Urinary bladder (tissue), 4 donors: ENCODE data around the gene CYTH4. TPM values are rescaled to one million over a fixed set of nuclear protein-coding genes. Genes with fewer than 3 reads are reported as not detected.

Experiments
- DNase-seq: peaks from one replicate; pipeline ENCODE4 v3.0.0-alpha.2; 2015; ENCODE audit errors: extremely low spot score
- H3K27ac ChIP-seq: one replicate; pipeline ENCODE4 v1.5.1; 2013; ENCODE audit warnings: low read depth, mild to moderate bottlenecking, moderate library complexity
- H3K36me3 ChIP-seq: one replicate; pipeline ENCODE4 v1.6.1; 2013; ENCODE audit warnings: mild to moderate bottlenecking, moderate library complexity; ENCODE audit not compliant: insufficient read depth
- H3K4me1 ChIP-seq: one replicate; pipeline ENCODE4 v1.6.1; 2013; ENCODE audit warnings: mild to moderate bottlenecking, moderate library complexity; ENCODE audit not compliant: insufficient read depth
- H3K4me3 ChIP-seq: one replicate; pipeline ENCODE4 v1.5.1; 2013; ENCODE audit warnings: low read depth, low read length
- WGBS: extraction: QIAGEN DNeasy Blood & Tissue Kit; methylation state at CpG from one replicate; pipeline ENCODE4 v1.1.7; 2013; 5-methylcytosine and 5-hydroxymethylcytosine counted together
- polyA plus RNA-seq: library from polyadenylated mRNA; stranded (reverse); fragments of 200-250 nt; gene quantifications from one replicate; pipeline ENCODE4 v1.2.3, GENCODE V29; 2013
- total RNA-seq: library from RNA; depleted of rRNA; stranded (reverse); fragments of >200 nt; gene quantifications from one replicate; pipeline ENCODE4 v1.2.3, GENCODE V29; 2014
- donor health status: healthy with polysubstance abuse.
- donor health status: healthy.

Gene CYTH4
- total and polyA plus RNA-seq, 2 donors, result 5.2 to 10.8 TPM

DNA sequence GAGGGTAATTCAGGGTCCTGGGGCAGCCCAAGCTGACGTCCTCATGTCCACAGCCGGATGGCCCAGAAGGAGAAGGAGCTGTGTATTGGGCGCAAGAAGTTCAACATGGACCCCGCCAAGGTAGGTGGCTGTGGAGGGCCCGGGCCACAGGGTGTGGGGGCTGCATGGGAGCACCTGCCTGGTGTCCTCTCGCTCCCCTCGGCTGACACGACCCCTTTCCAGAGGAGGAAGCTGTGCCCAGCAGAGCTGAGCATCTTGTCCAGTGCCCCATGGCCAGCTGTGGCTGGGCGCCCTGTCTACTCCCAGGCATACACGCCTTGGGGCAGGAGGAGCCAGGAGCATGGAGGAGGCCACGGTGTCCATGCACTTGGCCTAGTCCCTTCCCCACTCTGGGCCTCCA is 13.6 kb downstream of the CYTH4 start:
- DNase-seq, result no peak
- 87% methylated on average over 11 of the region's 11 CpGs for WGBS
- Histone ChIP-seq H3K4me1 (no peaks in the 10 kb centered on the region), H3K36me3 (no peaks in the 10 kb centered on the region), H3K27ac (no peak overlapping the region), H3K4me3 (no peak overlapping the region)

DNA sequence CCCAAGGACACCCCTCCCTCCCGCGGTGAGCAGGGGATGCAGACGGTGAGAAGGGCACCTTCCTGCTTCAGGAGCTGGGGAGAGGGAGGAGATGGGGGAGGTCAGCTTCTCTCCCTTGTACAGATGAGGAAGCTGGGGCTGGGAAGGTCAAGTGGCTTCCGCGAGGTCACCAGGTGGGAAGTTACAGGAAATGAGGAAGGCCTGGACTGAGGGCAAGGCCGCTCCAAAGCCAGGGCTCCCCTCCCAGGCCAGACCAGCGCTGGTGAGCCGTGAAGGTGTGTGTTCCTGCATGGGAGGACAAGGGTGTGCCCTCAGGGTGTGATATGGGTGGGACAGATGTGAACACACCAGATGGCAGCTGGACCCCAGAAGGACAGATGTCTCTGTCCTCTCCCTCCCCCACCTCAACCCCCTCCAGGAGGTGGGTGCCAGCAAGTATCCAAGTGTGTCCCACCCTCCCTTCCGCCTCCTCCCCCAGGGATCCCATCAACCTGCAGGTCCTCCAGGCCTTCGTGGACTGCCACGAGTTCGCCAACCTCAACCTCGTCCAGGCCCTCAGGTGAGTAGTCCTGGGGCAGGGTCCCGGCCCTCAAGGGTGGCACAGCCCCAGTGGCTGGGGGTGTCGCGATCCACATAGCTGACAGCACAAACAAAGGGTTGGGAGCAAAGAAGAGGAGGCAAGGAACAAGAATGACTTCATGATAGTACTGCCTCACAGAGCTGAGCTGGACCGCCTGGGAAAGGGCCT is 16.6 kb downstream of the CYTH4 start:
- 80% methylated on average over 17 of the region's 17 CpGs for WGBS
- no peak overlapping the region for H3K27ac ChIP-seq
- no peak for DNase-seq
- no peaks in the 10 kb centered on the region for H3K4me1 ChIP-seq
- H3K4me3 ChIP-seq, result no peak overlapping the region
- H3K36me3 ChIP-seq, result no peaks in the 10 kb centered on the region

DNA sequence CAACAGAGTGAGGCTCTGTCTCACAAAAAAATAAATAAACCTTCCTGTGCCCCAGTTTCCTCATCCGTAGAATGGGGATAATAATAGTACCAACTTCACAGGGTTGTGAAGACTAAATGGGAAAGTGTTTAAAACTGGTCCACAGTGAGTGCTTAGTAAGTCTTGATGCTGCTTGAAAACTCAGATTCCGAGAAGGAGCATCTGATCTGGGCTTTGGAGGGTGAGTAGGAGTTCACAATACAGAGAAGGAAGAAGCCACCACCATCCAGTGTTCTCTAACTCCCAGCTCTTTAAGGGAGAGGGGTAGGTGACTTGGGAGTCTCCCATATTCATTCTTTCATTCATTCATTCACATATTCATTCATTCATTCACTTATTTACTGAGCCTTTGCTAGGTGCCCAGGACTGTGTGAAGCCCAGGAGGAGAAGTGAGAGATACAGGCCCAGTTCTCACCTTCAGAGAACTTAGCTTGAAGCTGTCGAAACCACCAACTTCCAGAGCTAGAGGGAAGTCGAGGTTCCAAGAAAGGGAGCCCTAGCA is 17.7 kb downstream of the CYTH4 start:
- H3K4me3 ChIP-seq, result no peak overlapping the region
- no peak overlapping the region for H3K27ac ChIP-seq
- 88% methylated on average over 4 of the region's 4 CpGs for WGBS
- no peaks in the 10 kb centered on the region for H3K4me1 ChIP-seq
- DNase-seq, result no peak
- no peaks in the 10 kb centered on the region for H3K36me3 ChIP-seq

DNA sequence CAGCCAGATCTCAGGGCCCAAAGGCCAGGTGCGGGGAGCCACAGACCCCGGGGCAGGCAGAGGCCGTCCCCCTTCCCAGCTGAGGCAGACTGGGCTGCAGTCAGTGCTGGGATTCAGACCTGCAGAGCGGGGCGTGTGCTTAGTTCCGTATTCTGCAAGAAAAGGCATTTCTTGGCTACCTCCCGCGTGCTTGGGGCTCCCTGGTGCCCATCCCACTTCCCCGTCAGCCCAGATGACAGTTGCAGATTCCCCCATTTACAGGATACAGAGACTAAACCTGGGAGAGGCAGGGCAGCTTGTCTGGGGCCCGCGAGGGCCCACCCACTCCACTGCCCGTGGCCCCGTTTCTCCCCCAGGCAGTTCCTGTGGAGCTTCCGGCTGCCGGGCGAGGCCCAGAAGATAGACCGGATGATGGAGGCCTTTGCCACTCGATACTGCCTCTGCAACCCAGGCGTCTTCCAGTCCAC is 18.3 kb downstream of the CYTH4 start:
- H3K4me1 ChIP-seq, result no peaks in the 10 kb centered on the region
- no peak for DNase-seq
- H3K27ac ChIP-seq, result no peak overlapping the region
- H3K36me3 ChIP-seq, result no peaks in the 10 kb centered on the region
- WGBS, result 64% methylated on average over 19 of the region's 19 CpGs
- H3K4me3 ChIP-seq, result no peak overlapping the region

DNA sequence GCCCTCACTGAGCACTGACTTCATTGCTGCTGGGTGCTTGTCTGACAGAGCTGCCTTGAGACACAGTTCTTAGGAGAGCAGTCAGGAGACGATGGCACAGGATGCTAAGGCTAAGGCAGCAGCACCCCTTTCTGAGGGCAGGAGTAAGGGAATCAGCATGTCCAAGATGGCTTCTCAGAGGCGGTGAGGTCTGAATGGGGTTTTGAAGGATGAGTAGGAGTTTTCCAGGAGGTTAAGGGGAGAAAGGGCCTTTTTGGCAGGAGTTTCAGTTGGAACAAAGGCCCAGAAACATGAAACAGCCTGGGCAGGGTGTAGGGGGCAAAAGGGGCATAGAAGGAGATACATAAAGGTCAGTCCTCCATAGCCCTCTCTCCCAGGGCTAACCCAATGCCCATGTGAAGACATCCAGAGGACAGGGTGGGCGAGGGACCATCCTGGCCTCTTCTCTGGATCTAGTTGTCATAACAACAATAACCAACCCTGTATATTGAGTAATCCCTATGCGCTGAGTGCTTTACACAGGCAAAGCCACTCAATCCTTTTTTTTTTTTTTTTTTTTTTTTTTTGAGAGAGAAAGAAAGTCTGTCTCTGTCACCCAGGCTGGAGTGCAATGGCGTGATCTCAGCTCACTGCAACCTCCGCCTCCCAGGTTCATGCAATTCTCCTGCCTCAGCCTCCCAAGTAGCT is 19.0 kb downstream of the CYTH4 start:
- Histone ChIP-seq H3K4me3 (no peak overlapping the region), H3K36me3 (no peaks in the 10 kb centered on the region), H3K27ac (no peak overlapping the region), H3K4me1 (no peaks in the 10 kb centered on the region)
- 90% methylated on average over 6 of the region's 6 CpGs for WGBS
- no peak for DNase-seq

DNA sequence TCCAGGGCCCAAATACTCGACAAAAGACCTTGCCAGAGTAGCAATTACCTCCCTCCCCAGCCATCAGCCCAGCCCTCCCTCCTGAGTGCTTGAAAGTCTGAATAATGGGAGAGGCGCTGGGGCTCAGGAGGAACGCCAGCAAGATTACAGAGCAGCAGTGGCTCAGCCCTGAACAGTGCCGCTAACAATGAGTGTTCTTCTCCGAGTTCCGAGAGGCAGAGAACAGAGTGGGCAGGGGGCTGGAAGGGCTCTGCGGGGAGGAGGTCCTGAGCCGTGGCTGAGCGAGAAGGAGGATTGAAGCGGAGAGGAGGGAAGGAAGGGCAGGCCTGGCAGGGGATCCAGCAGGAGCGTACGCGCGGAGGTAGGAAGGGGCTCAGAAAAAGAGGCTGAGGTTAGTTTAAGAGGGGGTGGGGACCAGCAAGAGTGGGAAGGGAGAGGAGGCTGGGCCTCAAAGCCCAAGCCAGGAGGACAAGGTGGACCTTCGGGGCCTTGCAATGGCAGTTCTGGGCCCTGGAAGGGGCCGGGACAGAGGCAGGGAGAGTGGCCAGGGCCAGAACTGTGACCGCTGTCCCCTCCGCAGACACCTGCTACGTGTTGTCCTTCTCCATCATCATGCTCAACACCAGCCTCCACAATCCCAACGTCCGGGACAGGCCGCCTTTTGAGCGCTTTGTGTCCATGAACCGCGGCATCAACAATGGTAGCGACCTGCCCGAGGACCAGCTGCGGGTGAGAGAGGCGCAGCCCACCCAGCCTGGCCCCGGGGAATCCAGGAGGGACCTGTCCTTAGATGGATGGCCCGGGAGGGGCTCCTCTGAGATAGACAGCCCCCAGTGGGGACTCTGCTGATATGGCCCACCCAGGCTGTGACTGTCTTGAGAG is 20.6 kb downstream of the CYTH4 start:
- H3K36me3 ChIP-seq, result no peaks in the 10 kb centered on the region
- no peaks in the 10 kb centered on the region for H3K4me1 ChIP-seq
- 82% methylated on average over 31 of the region's 31 CpGs for WGBS
- DNase-seq, result no peak
- H3K4me3 ChIP-seq, result no peak overlapping the region
- no peak overlapping the region for H3K27ac ChIP-seq

DNA sequence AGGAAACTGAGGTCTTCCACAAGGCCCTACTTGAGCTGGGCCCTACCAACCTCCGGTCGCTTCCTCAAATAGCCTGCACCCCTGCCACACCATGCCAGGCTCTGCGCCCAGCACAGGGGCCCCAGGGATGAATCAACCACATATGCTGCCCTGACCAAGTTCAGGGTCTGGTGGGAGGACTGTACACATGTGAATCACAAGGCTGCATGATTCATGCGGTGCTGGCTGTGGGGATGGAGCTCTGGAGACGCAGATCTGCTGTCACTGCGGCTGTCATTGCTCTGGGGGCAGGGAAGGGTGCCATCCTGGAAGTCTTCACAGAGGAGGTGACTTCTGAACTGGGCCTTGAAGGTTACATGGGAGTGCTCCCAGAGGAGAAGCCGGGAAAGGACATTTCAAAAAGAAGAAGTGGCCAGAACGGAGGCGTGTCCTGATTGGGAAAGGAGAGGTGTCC is 21.5 kb downstream of the CYTH4 start:
- WGBS, result 80% methylated on average over 9 of the region's 9 CpGs
- H3K27ac ChIP-seq, result no peak overlapping the region
- no peak overlapping the region for H3K4me3 ChIP-seq
- H3K4me1 ChIP-seq, result no peaks in the 10 kb centered on the region
- no peak for DNase-seq
- no peaks in the 10 kb centered on the region for H3K36me3 ChIP-seq

DNA sequence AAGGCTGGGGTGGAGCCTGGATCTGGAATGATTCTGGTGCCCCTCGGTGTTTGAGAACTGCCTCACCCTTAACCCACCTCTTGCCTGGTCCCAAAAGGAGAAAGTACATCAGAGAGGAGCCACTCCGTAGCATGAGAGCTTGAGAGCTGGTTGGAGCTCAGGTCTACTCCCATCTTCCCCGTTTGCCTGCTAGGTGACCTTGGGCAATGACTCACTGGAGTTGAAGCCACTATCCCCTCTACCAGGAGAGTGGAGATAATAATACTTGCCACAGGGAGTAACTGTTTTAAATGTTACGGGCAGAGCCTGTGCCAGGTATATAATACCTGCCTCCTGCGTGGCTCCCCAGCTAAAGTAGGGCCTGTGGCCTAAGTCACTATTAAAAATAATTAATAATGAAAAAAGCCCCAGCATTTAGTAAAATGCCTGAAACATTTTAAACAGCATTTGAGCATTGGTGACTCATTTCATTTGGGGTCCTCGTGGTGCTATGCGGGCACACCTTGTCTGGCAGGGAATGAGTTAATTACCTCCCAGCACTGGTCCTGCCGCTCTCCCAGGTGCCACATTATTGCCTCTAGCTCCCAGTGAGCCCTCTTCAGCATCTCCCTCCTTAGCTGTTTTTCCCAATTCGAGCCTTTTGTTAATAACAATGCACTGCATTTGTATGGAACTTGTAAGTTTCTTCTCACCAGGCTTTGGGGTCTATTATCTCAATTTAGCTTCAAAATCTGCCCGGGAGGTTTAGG is 22.5 kb downstream of the CYTH4 start:
- Histone ChIP-seq H3K4me1 (no peaks in the 10 kb centered on the region), H3K4me3 (no peak overlapping the region), H3K27ac (no peak overlapping the region), H3K36me3 (no peaks in the 10 kb centered on the region)
- 70% methylated on average over 10 of the region's 10 CpGs for WGBS
- no peak for DNase-seq

DNA sequence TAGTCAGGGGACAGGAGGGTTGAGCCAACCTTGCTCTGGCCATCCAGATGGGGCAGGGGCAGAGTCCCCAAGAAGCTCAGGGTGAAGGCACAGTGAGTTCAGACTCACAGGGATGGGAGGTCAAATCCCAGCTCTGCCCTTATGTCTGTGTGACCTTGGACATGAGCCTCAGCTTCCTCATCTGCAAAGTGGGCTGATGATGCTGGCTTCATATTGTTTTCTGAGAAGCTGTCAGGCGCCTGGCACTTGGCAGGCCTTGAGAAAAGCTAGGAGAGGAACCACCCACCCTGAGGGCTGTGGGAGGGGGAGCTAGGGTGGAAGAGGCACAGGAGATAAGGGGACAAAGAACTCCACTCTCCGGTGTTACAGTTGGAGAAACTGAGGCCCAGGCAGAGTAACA is 23.6 kb downstream of the CYTH4 start:
- no peak overlapping the region for H3K4me3 ChIP-seq
- 93% methylated on average over 2 of the region's 2 CpGs for WGBS

DNA sequence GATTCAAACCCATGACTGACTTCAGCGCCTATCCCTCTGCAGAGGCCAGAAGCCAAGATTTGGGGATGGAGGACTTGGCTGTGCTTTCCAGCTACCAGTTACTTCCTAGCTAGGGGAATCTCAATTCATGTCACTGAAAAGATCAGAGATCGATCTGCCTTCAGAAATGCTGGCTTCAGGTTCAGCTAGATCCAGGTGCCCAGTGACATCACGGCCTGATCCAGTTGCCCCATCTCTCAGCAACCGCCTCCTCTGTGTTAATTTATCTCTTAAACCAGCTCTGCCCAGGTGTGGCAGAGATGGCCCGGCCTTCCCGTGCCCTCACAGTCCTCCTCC is 24.2 kb downstream of the CYTH4 start:
- H3K36me3 ChIP-seq, result no peaks in the 10 kb centered on the region
- DNase-seq, result no peak
- 70% methylated on average over 6 of the region's 6 CpGs for WGBS
- H3K4me1 ChIP-seq, result no peaks in the 10 kb centered on the region
- H3K4me3 ChIP-seq, result no peak overlapping the region
- no peak overlapping the region for H3K27ac ChIP-seq

More for the DNA sequence above, 23.6 kb downstream of the CYTH4 start:
- Histone ChIP-seq H3K4me1 (no peaks in the 10 kb centered on the region), H3K27ac (no peak overlapping the region), H3K36me3 (no peaks in the 10 kb centered on the region)
- DNase-seq, result no peak

DNA sequence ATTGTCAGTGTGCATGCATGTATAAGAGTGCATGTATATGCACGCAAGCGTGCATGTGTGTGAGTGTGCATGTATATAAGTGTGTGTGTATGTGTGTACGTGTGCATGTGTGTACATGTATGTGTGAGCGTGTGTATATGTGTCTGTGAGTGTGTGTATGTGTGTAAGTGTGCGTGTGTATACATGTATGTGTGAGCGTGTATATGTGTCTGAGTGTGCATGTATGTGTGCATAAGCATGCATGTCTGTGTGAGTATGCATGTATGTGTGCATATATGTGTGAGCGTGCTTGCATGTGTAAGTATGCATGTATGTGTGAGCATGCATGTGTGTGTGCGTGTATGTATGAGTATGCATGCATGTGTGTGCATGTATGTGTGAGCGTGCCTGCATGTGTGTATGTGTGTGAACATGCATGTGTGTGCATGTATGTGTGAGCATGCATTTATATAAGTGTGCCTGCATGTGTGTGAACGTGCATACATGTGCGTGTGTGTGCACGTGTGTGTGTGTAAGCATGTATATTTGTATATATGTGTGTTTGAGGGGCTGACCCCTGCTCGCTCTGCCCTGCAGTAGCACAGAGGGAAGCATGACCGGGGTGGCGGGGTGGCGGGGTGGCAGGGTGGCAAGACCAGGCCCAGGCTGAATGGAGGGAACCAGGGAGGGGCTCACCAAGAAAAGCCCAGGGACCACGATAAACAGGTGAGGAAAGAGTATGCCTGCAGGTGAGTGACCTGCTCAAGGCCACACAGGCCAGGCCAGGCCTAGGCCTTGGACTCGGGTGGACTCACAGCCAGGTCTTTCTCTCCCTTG is 26.3 kb downstream of the CYTH4 start:
- H3K4me3 ChIP-seq, result no peak overlapping the region
- no peaks in the 10 kb centered on the region for H3K36me3 ChIP-seq
- H3K4me1 ChIP-seq, result no peaks in the 10 kb centered on the region
- no peak for DNase-seq
- 88% methylated on average over 18 of the region's 18 CpGs for WGBS
- H3K27ac ChIP-seq, result no peak overlapping the region

DNA sequence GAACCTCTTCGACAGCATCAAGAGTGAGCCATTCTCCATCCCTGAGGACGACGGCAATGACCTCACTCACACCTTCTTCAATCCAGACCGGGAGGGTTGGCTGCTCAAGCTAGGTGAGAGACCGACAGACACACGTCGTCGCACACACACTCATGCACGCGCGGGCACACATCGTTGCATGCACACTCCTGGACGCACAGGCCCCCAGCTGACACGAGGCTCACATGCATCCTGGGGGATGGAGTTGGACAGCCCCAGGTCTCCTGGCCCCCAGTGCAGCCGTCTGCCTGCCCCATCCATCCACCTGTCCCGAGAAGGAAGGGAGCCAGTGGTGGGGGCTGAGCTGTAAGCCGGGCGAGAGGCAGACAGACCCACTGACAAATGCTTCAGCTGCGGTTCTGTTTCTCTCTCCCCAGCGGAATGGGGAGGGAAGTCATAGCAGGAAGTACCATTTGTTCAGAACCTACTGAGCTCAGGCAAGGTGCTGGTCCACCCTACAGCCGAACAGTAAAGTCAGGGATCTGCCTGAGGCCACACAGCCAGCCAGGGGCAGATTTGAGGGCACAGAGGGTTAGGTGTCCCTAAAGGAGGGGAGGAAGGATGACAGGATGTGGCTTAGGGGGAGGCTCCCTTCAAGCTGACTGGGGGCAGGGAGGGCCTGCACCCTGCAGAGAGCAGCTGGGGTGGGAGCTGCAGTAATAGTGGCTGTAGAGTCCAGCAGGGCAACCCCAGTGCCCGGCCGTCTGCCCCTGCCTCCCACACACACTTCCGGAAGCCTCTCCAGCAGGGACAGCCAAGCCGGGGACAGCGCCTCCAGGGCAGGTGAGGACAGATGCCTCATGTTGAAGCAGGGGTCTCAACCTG is 27.1 kb downstream of the CYTH4 start:
- 81% methylated on average over 26 of the region's 26 CpGs for WGBS
- H3K27ac ChIP-seq, result no peak overlapping the region
- DNase-seq, result no peak
- no peaks in the 10 kb centered on the region for H3K4me1 ChIP-seq
- no peak overlapping the region for H3K4me3 ChIP-seq
- H3K36me3 ChIP-seq, result no peaks in the 10 kb centered on the region
